SU-DHL-6 (cell line): Measurements from ENCODE around the gene PPARA.

Source experiments
- CTCF ChIP-seq: fragments of 200-600 bp; sonication (generic); IDR thresholded peaks from one replicate; pipeline ENCODE4 v1.5.1; 2017; ENCODE audit warnings: antibody characterized with exemption, mild to moderate bottlenecking, low read length, moderate library complexity; ENCODE audit not compliant: insufficient read depth, poor library complexity, severe bottlenecking
- EZH2phosphoT487 ChIP-seq: fragments of 200-600 bp; sonication (generic), shearing (Covaris generic); conservative IDR thresholded peaks from 2 replicates; pipeline ENCODE4 v1.6.1; 2018; ENCODE audit warnings: mild to moderate bottlenecking, antibody characterized with exemption, low read length, moderate library complexity, mixed read lengths

- no peak for TF ChIP-seq CTCF
- TF ChIP-seq EZH2phosphoT487, result no peak
Measured at GRCh38 chr22:46240073-46240472, 89.7 kb downstream of the PPARA start.
